H1 (cell line): ENCODE results near the gene AGAP1. TPM values are rescaled to one million over a fixed set of nuclear protein-coding genes. Genes with fewer than 3 reads are reported as not detected.

Source experiments
- CTCF ChIA-PET: fragments of 300-600 bp; sonication (Branson Sonifier 250); formaldehyde crosslinking; loops from one replicate; lab custom pipeline; 2021; ENCODE audit not compliant: partially characterized antibody; lab: Charles Lee
- POLR2A ChIA-PET: fragments of 300-600 bp; sonication (Branson Sonifier 250); formaldehyde crosslinking; loops from one replicate; lab custom pipeline; 2021; ENCODE audit warnings: inconsistent platforms; ENCODE audit not compliant: partially characterized antibody; lab: Charles Lee
- DNase-seq, 2 experiments: peaks; one replicate each; pipeline versions ENCODE4 v3.0.0 to v3.0.0-alpha.2; 2010 to 2022; ENCODE audit warnings: low spot score in 2 of 2, low read depth in 1 of 2, mixed read lengths in 1 of 2
- FAIRE-seq: peaks from 2 replicates; lab custom pipeline; 2011; peaks lifted over from hg19 to GRCh38; lab: Jason Lieb, UNC
- H2AFZ ChIP-seq: 2 replicates; pipeline ENCODE4 v1.8.1; 2012; ENCODE audit warnings: low read length, inconsistent platforms
- H2AK5ac ChIP-seq: 2 replicates; pipeline ENCODE4 v1.6.1; 2013; ENCODE audit warnings: low read depth, low read length
- H2BK120ac ChIP-seq: replicated peaks from 2 replicates; pipeline ENCODE3; 2013; ENCODE audit warnings: low read depth, low read length, inconsistent platforms
- H2BK12ac ChIP-seq: 2 replicates; pipeline ENCODE4 v1.6.1; 2013; ENCODE audit warnings: low read depth, low read length
- H2BK15ac ChIP-seq: 2 replicates; pipeline ENCODE4 v1.6.1; 2013; ENCODE audit warnings: low read length
- H2BK20ac ChIP-seq: 2 replicates; pipeline ENCODE4 v1.6.1; 2013; ENCODE audit warnings: low read length
- H2BK5ac ChIP-seq: 2 replicates; pipeline ENCODE4 v1.6.1; 2013; ENCODE audit warnings: low read depth, low read length
- H3K14ac ChIP-seq: 2 replicates; pipeline ENCODE4 v1.6.1; 2013; ENCODE audit warnings: inconsistent platforms; ENCODE audit not compliant: insufficient read length
- H3K18ac ChIP-seq: 2 replicates; pipeline ENCODE4 v1.6.1; 2013; ENCODE audit warnings: low read length; ENCODE audit errors: extremely low read depth
- H3K23ac ChIP-seq: 2 replicates; pipeline ENCODE4 v1.6.1; 2013; ENCODE audit warnings: inconsistent platforms; ENCODE audit not compliant: insufficient read length
- H3K23me2 ChIP-seq: 2 replicates; pipeline ENCODE4 v1.6.1; 2013; ENCODE audit warnings: low read depth, low read length
- H3K27ac ChIP-seq: 2 replicates; pipeline ENCODE4 v1.6.1; 2011; ENCODE audit warnings: low read depth, low read length, inconsistent platforms
- H3K27me3 ChIP-seq, 4 experiments: replicated peaks in 1 of 4; 1 replicate in 1 of 4; 2 replicates in 3 of 4; pipeline versions ENCODE4 v1.6.1 to v1.8.1; 2011 to 2013; ENCODE audit warnings: low read length in 3 of 4, mild to moderate bottlenecking in 3 of 4, inconsistent platforms in 2 of 4, mixed read lengths in 2 of 4, moderate library complexity in 1 of 4; ENCODE audit not compliant: control insufficient read depth in 3 of 4, insufficient read depth in 3 of 4; ENCODE audit errors: extremely low read depth in 1 of 4
- H3K36me3 ChIP-seq, 4 experiments: 2 replicates each; pipeline versions ENCODE4 v1.6.1 to v1.8.1; 2011 to 2013; ENCODE audit warnings: mild to moderate bottlenecking in 4 of 4, low read length in 3 of 4, moderate library complexity in 2 of 4, control low read depth in 1 of 4, inconsistent platforms in 1 of 4; ENCODE audit not compliant: insufficient read depth in 4 of 4, control insufficient read depth in 2 of 4
- H3K4ac ChIP-seq: replicated peaks from 2 replicates; pipeline ENCODE3; 2013; ENCODE audit warnings: low read length, low read depth, mixed read lengths, inconsistent platforms; ENCODE audit not compliant: insufficient read length
- H3K4me1 ChIP-seq, 4 experiments: replicated peaks in 1 of 4; 1 replicate in 1 of 4; 2 replicates in 3 of 4; pipeline versions ENCODE4 v1.6.1 to v1.8.1; 2011 to 2013; ENCODE audit warnings: low read length in 3 of 4, inconsistent platforms in 2 of 4, mixed read lengths in 1 of 4; ENCODE audit not compliant: insufficient read depth in 4 of 4, control insufficient read depth in 3 of 4
- H3K4me2 ChIP-seq, 2 experiments: 2 replicates each; pipeline versions ENCODE4 v1.6.1 to v1.8.1; 2011 to 2013; ENCODE audit warnings: low read depth in 2 of 2, low read length in 2 of 2, control low read depth in 1 of 2, inconsistent platforms in 1 of 2, mild to moderate bottlenecking in 1 of 2; ENCODE audit not compliant: insufficient read depth in 1 of 2
- H3K4me3 ChIP-seq, 4 experiments: fragments of 200-600, 300-600 bp in 1 of 4; sonication (generic), shearing (Covaris generic), sonication (Bioruptor Twin) in 1 of 4; 2 replicates each; pipeline versions ENCODE4 v1.5.1 to v1.8.1; 2011 to 2016; ENCODE audit warnings: low read length in 4 of 4, low read depth in 3 of 4, control low read depth in 2 of 4, inconsistent platforms in 2 of 4, mild to moderate bottlenecking in 2 of 4, mixed read lengths in 1 of 4, moderate library complexity in 1 of 4; ENCODE audit not compliant: insufficient read depth in 2 of 4; ENCODE audit errors: extremely low read depth in 1 of 4
- H3K56ac ChIP-seq: replicated peaks from 2 replicates; pipeline ENCODE3; 2013; ENCODE audit warnings: low read depth, mild to moderate bottlenecking, mixed read lengths, low read length, inconsistent platforms; ENCODE audit not compliant: insufficient read length
- H3K79me1 ChIP-seq: 2 replicates; pipeline ENCODE4 v1.6.1; 2013; ENCODE audit warnings: low read depth, low read length, control low read depth
- H3K79me2 ChIP-seq, 2 experiments: 2 replicates each; pipeline versions ENCODE4 v1.6.1 to v1.8.1; 2012 to 2013; ENCODE audit warnings: low read length in 2 of 2, mild to moderate bottlenecking in 2 of 2, inconsistent platforms in 1 of 2; ENCODE audit not compliant: insufficient read depth in 2 of 2, control insufficient read depth in 1 of 2
- H3K9ac ChIP-seq, 4 experiments: replicated peaks in 1 of 4; 1 replicate in 1 of 4; 2 replicates in 3 of 4; pipeline versions ENCODE4 v1.6.1 to v1.8.1; 2011 to 2013; ENCODE audit warnings: low read depth in 3 of 4, low read length in 3 of 4, control low read depth in 2 of 4, mild to moderate bottlenecking in 2 of 4, moderate library complexity in 2 of 4, inconsistent platforms in 1 of 4; ENCODE audit errors: extremely low read depth in 1 of 4
- H3K9me3 ChIP-seq, 2 experiments: 2 replicates each; pipeline versions ENCODE4 v1.6.1 to v1.8.1; 2012 to 2013; ENCODE audit warnings: mild to moderate bottlenecking in 2 of 2, moderate library complexity in 2 of 2, control low read depth in 1 of 2, inconsistent platforms in 1 of 2, low read depth in 1 of 2, low read length in 1 of 2, mixed read lengths in 1 of 2; ENCODE audit not compliant: insufficient read depth in 2 of 2
- H4K20me1 ChIP-seq, 2 experiments: replicated peaks in 1 of 2; 2 replicates each; pipeline versions ENCODE3 to v1.8.1; 2011 to 2013; ENCODE audit warnings: inconsistent platforms in 2 of 2, low read length in 2 of 2, mild to moderate bottlenecking in 1 of 2; ENCODE audit not compliant: insufficient read depth in 2 of 2, control insufficient read depth in 1 of 2
- H4K5ac ChIP-seq: 2 replicates; pipeline ENCODE4 v1.6.1; 2013; ENCODE audit warnings: low read length, low read depth, mixed read lengths, inconsistent platforms; ENCODE audit not compliant: insufficient read length
- H4K8ac ChIP-seq: 2 replicates; pipeline ENCODE4 v1.8.0; 2013; ENCODE audit warnings: mild to moderate bottlenecking, moderate library complexity, low read length, inconsistent platforms; ENCODE audit not compliant: insufficient read depth; ENCODE audit errors: extremely low read depth
- H4K91ac ChIP-seq: replicated peaks from 2 replicates; pipeline ENCODE3; 2013; ENCODE audit warnings: low read length, mixed read lengths, inconsistent platforms; ENCODE audit not compliant: insufficient read length
- RAD21 ChIP-seq, 2 experiments: IDR thresholded peaks in 1 of 2; conservative IDR thresholded peaks in 1 of 2; 2 replicates each; pipeline ENCODE4 v1.6.1; 2011; ENCODE audit warnings: low read depth in 2 of 2, low read length in 2 of 2, improper control_type of control experiment in 1 of 2, inconsistent platforms in 1 of 2, mild to moderate bottlenecking in 1 of 2, moderate library complexity in 1 of 2
- SIX5 ChIP-seq: IDR thresholded peaks from 2 replicates; pipeline ENCODE4 v1.6.1; 2011; ENCODE audit warnings: mild to moderate bottlenecking, low read depth, low read length
- TCF12 ChIP-seq: IDR thresholded peaks from 2 replicates; pipeline ENCODE4 v1.6.1; 2011; ENCODE audit warnings: low read depth, mild to moderate bottlenecking, low read length
- WGBS, 2 experiments: shearing (Covaris generic) in 1 of 2; methylation state at CpG; one replicate each; pipeline versions ENCODE4 v1.1.6 to v1.1.7; 2013 to 2015; ENCODE audit warnings: low lambda C conversion rate in 2 of 2, mixed read lengths in 2 of 2, inconsistent platforms in 1 of 2, low coverage in 1 of 2, missing lambda C conversion rate in 1 of 2; ENCODE audit not compliant: insufficient replicate concordance in 2 of 2, insufficient coverage in 1 of 2, insufficient read length in 1 of 2; ENCODE audit errors: extremely low coverage in 1 of 2, missing lambda C conversion rate in 1 of 2; 5-methylcytosine and 5-hydroxymethylcytosine counted together
- polyA plus RNA-seq, 7 experiments: library from polyadenylated mRNA; depleted of rRNA in 3 of 7; stranded (reverse) in 5 of 7; unstranded in 2 of 7; fragments of >200 nt in 5 of 7; fragments of 200-250 nt in 2 of 7; gene quantifications; 1 replicate in 5 of 7; 2 replicates in 1 of 7; 4 replicates in 1 of 7; pipeline versions ENCODE4 v1.2.1 to v1.2.3, GENCODE V29; 2011 to 2013; ENCODE audit warnings: missing spikeins in 2 of 7, mixed read lengths in 2 of 7
- total RNA-seq: library from RNA; stranded (reverse); fragmentation: NEBNext Ultra II Directional; extraction: Animal tissue kit (Norgen Biotek cat#: 25700); gene quantifications from 2 replicates; pipeline ENCODE4 v1.2.1, GENCODE V29; 2021
- TF ChIP-seq, protein P1 (sequence below): IDR thresholded peaks from 2 replicates; pipeline ENCODE4 v1.6.1; 2012; ENCODE audit warnings: low read length, inconsistent platforms
- TF ChIP-seq, protein P2 (sequence below), 3 experiments: IDR thresholded peaks; 1 replicate in 2 of 3; 2 replicates in 1 of 3; pipeline versions ENCODE4 v1.5.1 to v1.6.1; 2011; ENCODE audit warnings: low read length in 3 of 3, mild to moderate bottlenecking in 3 of 3, inconsistent platforms in 2 of 3, low read depth in 1 of 3, moderate library complexity in 1 of 3; ENCODE audit not compliant: insufficient read depth in 1 of 3; ENCODE audit errors: control extremely low read depth in 1 of 3

Gene AGAP1
- total and polyA plus RNA-seq, 2 of the 8 experiments (the other 6 are each of a cell fraction or from before 2014, with no cell fraction given) = 18.1 to 39.4 TPM

DNA sequence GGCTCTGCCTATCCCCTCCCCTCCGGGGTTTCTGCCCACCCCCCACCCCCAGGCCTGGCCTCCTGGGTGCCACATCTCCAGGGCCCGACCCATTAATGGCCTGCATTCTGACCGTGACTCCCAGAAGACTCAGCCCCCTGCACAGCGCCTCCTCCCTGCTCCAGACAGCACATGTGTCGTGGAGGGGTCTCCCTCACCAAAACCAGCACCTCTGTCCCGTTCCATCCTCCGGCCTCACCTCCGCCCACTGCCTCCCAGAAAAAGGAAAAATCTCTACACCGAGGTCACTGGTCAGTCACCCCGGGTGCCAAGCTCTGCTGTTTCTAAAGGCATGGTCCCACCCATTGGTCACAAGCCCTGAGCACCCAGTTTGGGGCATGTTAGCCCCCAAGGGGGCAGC lies 609.1 kb downstream of the AGAP1 start:
- H2BK12ac ChIP-seq = no peak overlapping the region
- no peak overlapping the region for H2AK5ac ChIP-seq
- H3K9ac ChIP-seq = no peak overlapping the region
- no peaks in the 10 kb centered on the region for H3K27me3 ChIP-seq
- H3K36me3 ChIP-seq = no peaks in the 10 kb centered on the region
- H3K27ac ChIP-seq = no peak overlapping the region
- TF ChIP-seq RAD21 (IDR thresholded peaks at IDR 0.05 in 1 of 2, conservative IDR thresholded peaks at IDR 0.05 in 1 of 2; ENCODE audit: low read depth in 2 of 2, low read length in 2 of 2) = no peak
- no peak for TF ChIP-seq SIX5
- TF ChIP-seq TCF12 = no peak
- TF ChIP-seq, protein P1, sequence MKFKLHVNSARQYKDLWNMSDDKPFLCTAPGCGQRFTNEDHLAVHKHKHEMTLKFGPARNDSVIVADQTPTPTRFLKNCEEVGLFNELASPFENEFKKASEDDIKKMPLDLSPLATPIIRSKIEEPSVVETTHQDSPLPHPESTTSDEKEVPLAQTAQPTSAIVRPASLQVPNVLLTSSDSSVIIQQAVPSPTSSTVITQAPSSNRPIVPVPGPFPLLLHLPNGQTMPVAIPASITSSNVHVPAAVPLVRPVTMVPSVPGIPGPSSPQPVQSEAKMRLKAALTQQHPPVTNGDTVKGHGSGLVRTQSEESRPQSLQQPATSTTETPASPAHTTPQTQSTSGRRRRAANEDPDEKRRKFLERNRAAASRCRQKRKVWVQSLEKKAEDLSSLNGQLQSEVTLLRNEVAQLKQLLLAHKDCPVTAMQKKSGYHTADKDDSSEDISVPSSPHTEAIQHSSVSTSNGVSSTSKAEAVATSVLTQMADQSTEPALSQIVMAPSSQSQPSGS = no peak
- TF ChIP-seq, protein P2, sequence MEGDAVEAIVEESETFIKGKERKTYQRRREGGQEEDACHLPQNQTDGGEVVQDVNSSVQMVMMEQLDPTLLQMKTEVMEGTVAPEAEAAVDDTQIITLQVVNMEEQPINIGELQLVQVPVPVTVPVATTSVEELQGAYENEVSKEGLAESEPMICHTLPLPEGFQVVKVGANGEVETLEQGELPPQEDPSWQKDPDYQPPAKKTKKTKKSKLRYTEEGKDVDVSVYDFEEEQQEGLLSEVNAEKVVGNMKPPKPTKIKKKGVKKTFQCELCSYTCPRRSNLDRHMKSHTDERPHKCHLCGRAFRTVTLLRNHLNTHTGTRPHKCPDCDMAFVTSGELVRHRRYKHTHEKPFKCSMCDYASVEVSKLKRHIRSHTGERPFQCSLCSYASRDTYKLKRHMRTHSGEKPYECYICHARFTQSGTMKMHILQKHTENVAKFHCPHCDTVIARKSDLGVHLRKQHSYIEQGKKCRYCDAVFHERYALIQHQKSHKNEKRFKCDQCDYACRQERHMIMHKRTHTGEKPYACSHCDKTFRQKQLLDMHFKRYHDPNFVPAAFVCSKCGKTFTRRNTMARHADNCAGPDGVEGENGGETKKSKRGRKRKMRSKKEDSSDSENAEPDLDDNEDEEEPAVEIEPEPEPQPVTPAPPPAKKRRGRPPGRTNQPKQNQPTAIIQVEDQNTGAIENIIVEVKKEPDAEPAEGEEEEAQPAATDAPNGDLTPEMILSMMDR (IDR thresholded peaks at IDR 0.05; ENCODE audit: control extremely low read depth in 1 of 3, insufficient read depth in 1 of 3, low read depth in 1 of 3, low read length in 3 of 3) = peak in 1 of 3 experiments; percentile 6; a peak in 1 of 4 replicates
- ChIA-PET POLR2A (no interaction called here), CTCF (no interaction called here)
- no peak overlapping the region for H3K56ac ChIP-seq
- no peaks in the 10 kb centered on the region for H3K23me2 ChIP-seq
- peaks cover 2 to 3% of the 10 kb centered on the region in 2 experiments for H4K20me1 ChIP-seq
- H2BK20ac ChIP-seq = no peak overlapping the region
- 93% methylated on average over 9 of the region's 10 CpGs; no CpG with 5 or more reads in 1 of the 2 experiments for WGBS, 2 experiments
- H3K79me1 ChIP-seq = no peaks in the 10 kb centered on the region
- H2BK5ac ChIP-seq = no peak overlapping the region
- H3K23ac ChIP-seq = no peak overlapping the region
- FAIRE-seq = no peak
- H4K5ac ChIP-seq = no peak overlapping the region
- H2AFZ ChIP-seq = no peak overlapping the region
- H3K18ac ChIP-seq = no peak overlapping the region
- H3K4ac ChIP-seq = peak overlapping the region; percentile 72
- no peak overlapping the region for H3K14ac ChIP-seq
- no peak overlapping the region; the same call in none of the 2 replicates for H4K8ac ChIP-seq
- no peaks in the 10 kb centered on the region for H3K79me2 ChIP-seq
- H2BK120ac ChIP-seq = no peak overlapping the region
- H3K4me3 ChIP-seq = no peak overlapping the region
- H3K9me3 ChIP-seq = no peaks in the 10 kb centered on the region
- H4K91ac ChIP-seq = no peak overlapping the region
- no peak overlapping the region for H2BK15ac ChIP-seq
- H3K4me1 ChIP-seq = peaks cover 0 to 11% (median 5%) of the 10 kb centered on the region in 4 experiments; a peak in 4 of 7 replicates
- no peak overlapping the region for H3K4me2 ChIP-seq
- no peak for DNase-seq
